ENCODE data around the gene PHF20.

- TF ChIP-seq CTCF (IDR thresholded peaks at IDR 0.05) (no peak), POLR2A (IDR thresholded peaks at IDR 0.05) (no peak)
These were observed 112.7 kb downstream of the PHF20 start for GRCh38 chr20:35884541-35884865.
